K562 (cell line): ENCODE results near the gene TNIP2. TPM values are rescaled to one million over a fixed set of nuclear protein-coding genes. Genes with fewer than 3 reads are reported as not detected.

Experiments used
- ATAC-seq: fragments of 200-7000 bp; cut with Tn5 transposase; 3 replicates; pipeline ENCODE4 v1.9.1; 2020; ENCODE audit warnings: moderate library complexity
- BruUV-seq: library from RNA; stranded (reverse); fragments of 400-500 nt; replicated peaks from 2 replicates; lab custom pipeline; 2021; lab: Mats Ljungman, UMichigan
- CTCF ChIA-PET: fragments of 300-600 bp; formaldehyde crosslinking; extraction: SDS; loops from one replicate; lab custom pipeline; 2021; ENCODE audit warnings: low intra/inter-chr PET ratio; lab: Yijun Ruan, JAX
- POLR2A ChIA-PET: fragments of 300-600, 350-650 bp; sonication (Branson Sonifier 250); formaldehyde crosslinking; extraction: SDS; loops from one replicate; lab custom pipeline; 2021; ENCODE audit warnings: antibody characterized with exemption, inconsistent platforms; lab: Yijun Ruan, JAX
- DNase-seq, 4 experiments: peaks; one replicate each; pipeline versions ENCODE4 v3.0.0 to v3.0.0-alpha.2; 2011 to 2018; ENCODE audit warnings: low spot score in 3 of 4, mixed read lengths in 3 of 4; ENCODE audit errors: extremely low read depth in 1 of 4
- FAIRE-seq: peaks from 2 replicates; lab custom pipeline; 2011; peaks lifted over from hg19 to GRCh38; lab: Jason Lieb, UNC
- H2AFZ ChIP-seq: 2 replicates; pipeline ENCODE4 v1.6.0; 2011; ENCODE audit warnings: low read depth, low read length, control low read depth, inconsistent platforms
- H3K27ac ChIP-seq: fragments of 200-600 bp; 3 replicates; pipeline ENCODE4 v1.8.0; 2011; ENCODE audit warnings: low read depth, mild to moderate bottlenecking, control low read depth, inconsistent platforms, low read length, moderate library complexity, mixed read lengths; ENCODE audit errors: extremely low read depth
- H3K27me3 ChIP-seq, 2 experiments: fragments of 300-600 bp in 1 of 2; 2 replicates in 1 of 2; 3 replicates in 1 of 2; pipeline versions ENCODE4 v1.6.0 to v1.8.0; 2011; ENCODE audit warnings: inconsistent platforms in 2 of 2, low read length in 2 of 2, mild to moderate bottlenecking in 1 of 2, mixed read lengths in 1 of 2, moderate library complexity in 1 of 2; ENCODE audit not compliant: control insufficient read depth in 2 of 2, insufficient read depth in 2 of 2
- H3K36me3 ChIP-seq: fragments of 300-600 bp; 3 replicates; pipeline ENCODE4 v1.8.0; 2011; ENCODE audit warnings: mild to moderate bottlenecking, low read length, inconsistent platforms; ENCODE audit not compliant: control insufficient read depth, insufficient read depth
- H3K4me1 ChIP-seq, 2 experiments: fragments of 200-600 bp in 1 of 2; replicated peaks in 1 of 2; 2 replicates in 1 of 2; 3 replicates in 1 of 2; pipeline versions ENCODE4 v1.5.1 to v1.8.0; 2011; ENCODE audit warnings: inconsistent platforms in 2 of 2, low read length in 2 of 2, mild to moderate bottlenecking in 1 of 2, mixed read lengths in 1 of 2, moderate library complexity in 1 of 2; ENCODE audit not compliant: control insufficient read depth in 2 of 2, insufficient read depth in 2 of 2
- H3K4me2 ChIP-seq: 2 replicates; pipeline ENCODE4 v1.6.1; 2011; ENCODE audit warnings: low read length, control low read depth, inconsistent platforms, mixed read lengths; ENCODE audit not compliant: insufficient read depth
- H3K4me3 ChIP-seq: fragments of 200-600 bp; sonication (generic), shearing (Covaris generic); 2 replicates; pipeline ENCODE4 v1.5.1; 2016; ENCODE audit warnings: control low read depth, inconsistent platforms
- H3K79me2 ChIP-seq: fragments of 200-600 bp; 3 replicates; pipeline ENCODE4 v1.8.0; 2011; ENCODE audit warnings: low read length, inconsistent platforms; ENCODE audit not compliant: control insufficient read depth, insufficient read depth
- H3K9ac ChIP-seq, 2 experiments: 2 replicates each; pipeline versions ENCODE4 v1.6.0 to v1.6.1; 2011; ENCODE audit warnings: low read depth in 2 of 2, low read length in 2 of 2, control low read depth in 1 of 2, inconsistent platforms in 1 of 2, mild to moderate bottlenecking in 1 of 2, mixed read lengths in 1 of 2; ENCODE audit not compliant: insufficient read depth in 1 of 2
- H3K9me1 ChIP-seq: one replicate; pipeline ENCODE4 v1.6.0; 2011; ENCODE audit warnings: inconsistent platforms, mild to moderate bottlenecking, low read length, moderate library complexity; ENCODE audit not compliant: control insufficient read depth, insufficient read depth
- H3K9me3 ChIP-seq: replicated peaks from 2 replicates; pipeline ENCODE4 v1.5.1; 2011; ENCODE audit warnings: low read depth, low read length, inconsistent platforms; ENCODE audit not compliant: control insufficient read depth, insufficient read depth
- H4K20me1 ChIP-seq: replicated peaks from 2 replicates; pipeline ENCODE4 v1.6.1; 2011; ENCODE audit warnings: low read length, inconsistent platforms, mixed read lengths; ENCODE audit not compliant: control insufficient read depth, insufficient read depth
- ATF3 ChIP-seq, 2 experiments: fragments of 450-650 bp in 1 of 2; sonication (generic) in 1 of 2; formaldehyde crosslinking in 1 of 2; IDR thresholded peaks in 1 of 2; conservative IDR thresholded peaks in 1 of 2; 2 replicates each; pipeline versions ENCODE4 v1.6.1 to v1.8.1; 2016 to 2023; ENCODE audit warnings: mild to moderate bottlenecking in 2 of 2, moderate library complexity in 2 of 2, inconsistent platforms in 1 of 2, missing genetic modification reagents in 1 of 2
- BCOR ChIP-seq: fragments of 450-650 bp; IDR thresholded peaks from 2 replicates; pipeline ENCODE4 v1.6.1; 2016
- CBX3 ChIP-seq, 2 experiments: IDR thresholded peaks; 1 replicate in 1 of 2; 2 replicates in 1 of 2; pipeline ENCODE4 v1.6.1; 2012; ENCODE audit warnings: inconsistent platforms in 2 of 2, low read length in 2 of 2, borderline replicate concordance in 1 of 2, control low read depth in 1 of 2
- EGR1 ChIP-seq: fragments of 450-650 bp; conservative IDR thresholded peaks from 2 replicates; pipeline ENCODE4 v1.6.1; 2017; ENCODE audit warnings: mild to moderate bottlenecking
- JUN ChIP-seq, 2 experiments: sonication (generic) in 1 of 2; formaldehyde crosslinking in 1 of 2; IDR thresholded peaks; 2 replicates each; pipeline versions ENCODE4 v1.6.1 to v1.8.0; 2012 to 2022; ENCODE audit warnings: borderline replicate concordance in 2 of 2, mild to moderate bottlenecking in 2 of 2, improper control_type of control experiment in 1 of 2, low read depth in 1 of 2, low read length in 1 of 2, missing genetic modification reagents in 1 of 2
- JUND ChIP-seq, 2 experiments: IDR thresholded peaks; 2 replicates in 1 of 2; 3 replicates in 1 of 2; pipeline ENCODE4 v1.6.1; 2011; ENCODE audit warnings: borderline replicate concordance in 2 of 2, low read depth in 2 of 2, low read length in 2 of 2, improper control_type of control experiment in 1 of 2, missing biosample characterization in 1 of 2, missing genetic modification characterization in 1 of 2, missing genetic modification reagents in 1 of 2
- MYBL2 ChIP-seq, 2 experiments: fragments of 450-650 bp in 1 of 2; sonication (generic) in 1 of 2; formaldehyde crosslinking in 1 of 2; IDR thresholded peaks; 2 replicates each; pipeline versions ENCODE4 v1.6.1 to v1.8.1; 2017 to 2022; ENCODE audit warnings: borderline replicate concordance in 1 of 2, inconsistent platforms in 1 of 2, low read depth in 1 of 2, mild to moderate bottlenecking in 1 of 2, missing genetic modification reagents in 1 of 2, moderate library complexity in 1 of 2
- NR2C2 ChIP-seq, 2 experiments: fragments of 200-800 bp in 1 of 2; sonication (Bioruptor generic) in 1 of 2; sonication (generic) in 1 of 2; formaldehyde crosslinking in 1 of 2; IDR thresholded peaks; 2 replicates each; pipeline versions ENCODE4 v1.6.1 to v1.8.0; 2016 to 2022; ENCODE audit warnings: mild to moderate bottlenecking in 1 of 2, missing compliant biosample characterization in 1 of 2, missing genetic modification characterization in 1 of 2, missing genetic modification reagents in 1 of 2
- TEAD4 ChIP-seq, 2 experiments: sonication (generic) in 1 of 2; formaldehyde crosslinking in 1 of 2; IDR thresholded peaks; 2 replicates each; pipeline versions ENCODE4 v1.6.1 to v1.8.0; 2012 to 2022; ENCODE audit warnings: borderline replicate concordance in 1 of 2, inconsistent platforms in 1 of 2, low read length in 1 of 2, mild to moderate bottlenecking in 1 of 2, missing genetic modification reagents in 1 of 2
- TRIM24 ChIP-seq, 2 experiments: fragments of 450-650 bp; IDR thresholded peaks; 2 replicates each; pipeline ENCODE4 v1.6.1; 2016
- ZBED1 ChIP-seq: IDR thresholded peaks from 2 replicates; pipeline ENCODE4 v1.6.1; 2014
- ZBTB9 ChIP-seq: fragments of 450-650 bp; formaldehyde crosslinking; IDR thresholded peaks from 2 replicates; pipeline ENCODE4 v1.4.0; 2020; ENCODE audit warnings: mild to moderate bottlenecking, moderate library complexity
- WGBS: fragments of 100-300 bp; shearing (Covaris generic); methylation state at CpG from one replicate; pipeline ENCODE4 v1.1.6; 2016; ENCODE audit warnings: low coverage, mixed read lengths; ENCODE audit not compliant: insufficient coverage; ENCODE audit errors: missing lambda C conversion rate; 5-methylcytosine and 5-hydroxymethylcytosine counted together
- in situ Hi-C: fragments of 300-500 bp; cut with MboI; formaldehyde crosslinking; loops from 4 replicates; pipeline ENCODE4 v1.15.0; 2018; ENCODE audit warnings: inconsistent platforms, mixed read lengths
- intact Hi-C: fragments of 100-400 bp; cut with micrococcal nuclease; formaldehyde crosslinking; loops from 2 replicates; pipeline ENCODE4 v1.14.2; 2022
- polyA plus RNA-seq, 8 experiments: library from polyadenylated mRNA; depleted of rRNA in 4 of 8; stranded (reverse) in 5 of 8; unstranded in 3 of 8; fragments of >200 nt; fragmentation: Nextera tagmentation in 2 of 8; fragmentation: Illumina TruSeq in 1 of 8; extraction: Ambion mirVana in 2 of 8; extraction: Trizol in 1 of 8; gene quantifications; 2 replicates each; pipeline versions ENCODE4 v1.2.1 to v1.2.3, GENCODE V29; 2011 to 2014; ENCODE audit warnings: inconsistent platforms in 1 of 8, missing spikeins in 1 of 8
- total RNA-seq, 7 experiments: library from RNA; depleted of rRNA in 6 of 7; stranded (reverse); fragments of >200 nt in 6 of 7; fragmentation: Illumina TruSeq in 2 of 7; extraction: Trizol in 2 of 7; gene quantifications; 2 replicates each; pipeline versions ENCODE4 v1.2.1 to v1.2.3, GENCODE V29; 2011 to 2021; ENCODE audit warnings: low replicate concordance in 1 of 7
- TF ChIP-seq, protein P1 (sequence below): fragments of 200-800 bp; sonication (Bioruptor generic); IDR thresholded peaks from 2 replicates; pipeline ENCODE4 v1.6.1; 2017; ENCODE audit warnings: missing genetic modification characterization, missing compliant biosample characterization

TNIP2 gene
- total and polyA plus RNA-seq, 9 of the 15 experiments (the other 6 are each of a cell fraction or from before 2014, with no cell fraction given), result 0.61 to 42.6 (median 19.5) TPM

DNA sequence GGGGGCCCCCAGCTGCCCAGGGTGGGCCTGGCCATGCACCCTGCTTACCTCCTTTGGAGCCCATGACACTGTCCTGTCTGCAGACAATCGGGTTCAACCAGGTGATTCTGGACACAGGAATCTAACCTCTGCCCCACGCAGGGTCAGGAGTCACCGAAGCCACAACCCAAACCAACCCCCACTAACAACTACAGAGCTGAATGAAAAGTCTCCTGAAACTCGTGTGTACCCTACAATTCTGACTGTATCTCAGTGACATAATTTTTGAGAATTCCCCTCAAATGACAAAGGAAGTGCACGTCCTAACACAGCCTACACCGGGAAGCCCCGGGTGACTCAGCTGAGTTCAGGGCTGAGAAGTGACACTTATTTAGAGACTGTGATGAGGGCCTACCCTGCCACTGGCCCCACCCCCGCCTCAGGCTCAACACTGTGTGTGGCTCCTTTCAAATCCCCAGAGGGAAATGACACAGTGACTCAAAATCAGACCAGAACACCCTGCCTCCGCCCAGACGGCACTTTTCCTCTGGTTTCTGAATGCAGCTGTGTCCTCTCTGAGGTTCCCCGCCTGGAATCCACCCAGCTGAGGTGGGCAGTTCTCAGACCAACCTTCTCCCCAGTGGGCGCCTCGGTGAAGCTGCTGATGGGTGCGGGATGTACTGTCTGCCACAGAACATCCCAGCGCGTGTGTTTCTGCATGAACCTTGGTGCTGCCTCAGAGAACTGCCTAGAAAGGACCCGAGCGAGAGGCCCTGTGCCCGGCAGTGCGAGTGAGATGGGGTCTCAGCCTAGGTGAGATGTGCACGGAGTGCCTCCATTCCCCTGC, 9.9 kb downstream of the TNIP2 start:
- CTCF ChIA-PET, result no interaction called here
- Histone ChIP-seq H4K20me1 (no peaks in the 10 kb centered on the region; the same call in none of the 2 replicates), H3K36me3 (peaks cover 69% of the 10 kb centered on the region; the same call in 2 of the 3 replicates), H3K9me3 (no peaks in the 10 kb centered on the region), H3K4me1 (peaks cover 2 to 20% of the 10 kb centered on the region in 2 experiments; a peak in 3 of 5 replicates), H3K4me2 (no peak overlapping the region), H2AFZ (no peak overlapping the region), H3K9me1 (peaks cover 2% of the 10 kb centered on the region), H3K79me2 (peaks cover 12% of the 10 kb centered on the region; the same call in 1 of the 3 replicates), H3K4me3 (no peak overlapping the region), H3K27ac (no peak overlapping the region; the same call in 2 of the 3 replicates), H3K9ac (peak overlapping the region in 1 of 2 experiments; percentile 55; a peak in 2 of 4 replicates), H3K27me3 (no peaks in the 10 kb centered on the region)
- in situ Hi-C loops, result no loop called here
- intact Hi-C loops, result no loop called here
- no TSS peak for BruUV-seq
- DNase-seq, result peak in 2 of 4 experiments; percentile 41 to 59
- POLR2A ChIA-PET, result interaction anchor here (0.7 to 1.4 kb wide), 4 partner anchors 10 to 19 kb away, joined by 3 to 5 read pairs (median 4); partner anchors contain the start of gene TNIP2
- WGBS, result 59% methylated on average over 16 of the region's 21 CpGs
- ATAC-seq, result peak; percentile 63
- peak; percentile 56 for FAIRE-seq
- TF ChIP-seq, protein P1, sequence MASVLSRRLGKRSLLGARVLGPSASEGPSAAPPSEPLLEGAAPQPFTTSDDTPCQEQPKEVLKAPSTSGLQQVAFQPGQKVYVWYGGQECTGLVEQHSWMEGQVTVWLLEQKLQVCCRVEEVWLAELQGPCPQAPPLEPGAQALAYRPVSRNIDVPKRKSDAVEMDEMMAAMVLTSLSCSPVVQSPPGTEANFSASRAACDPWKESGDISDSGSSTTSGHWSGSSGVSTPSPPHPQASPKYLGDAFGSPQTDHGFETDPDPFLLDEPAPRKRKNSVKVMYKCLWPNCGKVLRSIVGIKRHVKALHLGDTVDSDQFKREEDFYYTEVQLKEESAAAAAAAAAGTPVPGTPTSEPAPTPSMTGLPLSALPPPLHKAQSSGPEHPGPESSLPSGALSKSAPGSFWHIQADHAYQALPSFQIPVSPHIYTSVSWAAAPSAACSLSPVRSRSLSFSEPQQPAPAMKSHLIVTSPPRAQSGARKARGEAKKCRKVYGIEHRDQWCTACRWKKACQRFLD, result no peak
- TF ChIP-seq TRIM24 (IDR thresholded peaks at IDR 0.05) (no peak), NR2C2 (CRISPR knock-in tag; IDR thresholded peaks at IDR 0.05) (no peak), NR2C2 (tag; IDR thresholded peaks at IDR 0.05) (peak; percentile 38; the same call in 1 of the 2 replicates), CBX3 (IDR thresholded peaks at IDR 0.05; ENCODE audit: borderline replicate concordance in 1 of 2, low read length in 2 of 2) (no peak), JUND (IDR thresholded peaks at IDR 0.05; ENCODE audit: borderline replicate concordance, low read depth, low read length) (peak; percentile 18; the same call in 1 of the 2 replicates), JUND (tag; IDR thresholded peaks at IDR 0.05; ENCODE audit: borderline replicate concordance, low read depth, low read length) (0 out of 3 replicates have a peak, but pooled peaks have one; percentile 34), MYBL2 (IDR thresholded peaks at IDR 0.05; ENCODE audit: low read depth) (no peak), MYBL2 (CRISPR knock-in tag; IDR thresholded peaks at IDR 0.05; ENCODE audit: borderline replicate concordance) (no peak), TEAD4 (IDR thresholded peaks at IDR 0.05; ENCODE audit: low read length) (no peak), TEAD4 (CRISPR knock-in tag; IDR thresholded peaks at IDR 0.05; ENCODE audit: borderline replicate concordance) (no peak), ZBED1 (no peak), ZBTB9 (no peak), BCOR (no peak), EGR1 (0 out of 2 replicates have a peak, but pooled peaks have one; percentile 13), JUN (IDR thresholded peaks at IDR 0.05; ENCODE audit: borderline replicate concordance, low read depth, low read length) (0 out of 2 replicates have a peak, but pooled peaks have one; percentile 15), JUN (CRISPR knock-in tag; IDR thresholded peaks at IDR 0.05; ENCODE audit: borderline replicate concordance) (no peak), ATF3 (IDR thresholded peaks at IDR 0.05) (peak; percentile 60), ATF3 (CRISPR knock-in tag; conservative IDR thresholded peaks at IDR 0.05) (no peak)
